VCaP (cell line): Measurements from ENCODE around the gene PKNOX2.

Experiments used
- H3K27ac ChIP-seq: fragments of 450-650 bp; 2 replicates; pipeline ENCODE4 v1.5.1; 2017
- TF ChIP-seq, protein P1 (sequence below): fragments of 450-650 bp; conservative IDR thresholded peaks from 2 replicates; pipeline ENCODE4 v1.5.1; 2017; ENCODE audit warnings: mild to moderate bottlenecking, moderate library complexity

Gene PKNOX2

DNA sequence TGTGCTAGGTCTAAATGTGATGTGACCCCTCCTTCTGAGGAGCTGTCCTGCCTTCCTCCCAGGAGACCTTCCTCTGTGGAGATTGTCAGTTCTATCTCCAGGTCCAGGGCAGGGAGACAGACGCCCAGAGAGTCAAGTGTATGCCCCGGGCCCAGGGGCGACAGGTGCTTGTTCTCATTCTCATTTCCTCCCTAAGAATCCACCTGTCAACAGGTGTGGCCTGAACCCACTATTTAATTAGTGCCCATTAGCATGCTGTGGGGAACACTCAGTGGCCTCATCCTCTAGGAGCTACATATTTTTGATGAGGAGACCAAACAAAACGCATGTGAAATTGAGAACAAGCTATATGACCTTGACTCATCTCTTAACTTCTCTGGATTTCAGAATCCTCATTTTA is 9.5 kb downstream of the PKNOX2 start:
- H3K27ac ChIP-seq, result no peak overlapping the region
- TF ChIP-seq, protein P1, sequence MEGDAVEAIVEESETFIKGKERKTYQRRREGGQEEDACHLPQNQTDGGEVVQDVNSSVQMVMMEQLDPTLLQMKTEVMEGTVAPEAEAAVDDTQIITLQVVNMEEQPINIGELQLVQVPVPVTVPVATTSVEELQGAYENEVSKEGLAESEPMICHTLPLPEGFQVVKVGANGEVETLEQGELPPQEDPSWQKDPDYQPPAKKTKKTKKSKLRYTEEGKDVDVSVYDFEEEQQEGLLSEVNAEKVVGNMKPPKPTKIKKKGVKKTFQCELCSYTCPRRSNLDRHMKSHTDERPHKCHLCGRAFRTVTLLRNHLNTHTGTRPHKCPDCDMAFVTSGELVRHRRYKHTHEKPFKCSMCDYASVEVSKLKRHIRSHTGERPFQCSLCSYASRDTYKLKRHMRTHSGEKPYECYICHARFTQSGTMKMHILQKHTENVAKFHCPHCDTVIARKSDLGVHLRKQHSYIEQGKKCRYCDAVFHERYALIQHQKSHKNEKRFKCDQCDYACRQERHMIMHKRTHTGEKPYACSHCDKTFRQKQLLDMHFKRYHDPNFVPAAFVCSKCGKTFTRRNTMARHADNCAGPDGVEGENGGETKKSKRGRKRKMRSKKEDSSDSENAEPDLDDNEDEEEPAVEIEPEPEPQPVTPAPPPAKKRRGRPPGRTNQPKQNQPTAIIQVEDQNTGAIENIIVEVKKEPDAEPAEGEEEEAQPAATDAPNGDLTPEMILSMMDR, result no peak

DNA sequence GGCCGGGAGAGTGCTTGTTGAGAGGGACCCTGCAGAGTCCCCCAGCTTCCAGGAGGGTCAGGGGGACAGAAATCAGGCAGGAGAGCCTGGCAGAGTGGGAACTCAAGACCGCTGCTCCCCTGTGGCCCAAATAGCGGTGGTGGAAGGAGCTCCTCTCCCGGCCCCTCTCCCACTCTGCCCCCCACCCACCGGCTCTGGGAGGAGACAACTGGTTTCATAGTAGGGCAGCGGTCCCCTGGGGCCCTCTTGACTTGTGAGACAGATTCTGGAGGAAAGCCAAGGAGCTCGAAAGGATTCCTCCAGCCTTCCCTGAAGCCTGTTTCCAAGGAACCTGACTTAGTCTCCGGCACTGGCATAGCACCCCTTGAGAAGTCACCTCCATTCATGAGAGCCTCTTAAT is 10.1 kb downstream of the PKNOX2 start:
- no peak overlapping the region for H3K27ac ChIP-seq
- TF ChIP-seq, protein P1, result no peak

DNA sequence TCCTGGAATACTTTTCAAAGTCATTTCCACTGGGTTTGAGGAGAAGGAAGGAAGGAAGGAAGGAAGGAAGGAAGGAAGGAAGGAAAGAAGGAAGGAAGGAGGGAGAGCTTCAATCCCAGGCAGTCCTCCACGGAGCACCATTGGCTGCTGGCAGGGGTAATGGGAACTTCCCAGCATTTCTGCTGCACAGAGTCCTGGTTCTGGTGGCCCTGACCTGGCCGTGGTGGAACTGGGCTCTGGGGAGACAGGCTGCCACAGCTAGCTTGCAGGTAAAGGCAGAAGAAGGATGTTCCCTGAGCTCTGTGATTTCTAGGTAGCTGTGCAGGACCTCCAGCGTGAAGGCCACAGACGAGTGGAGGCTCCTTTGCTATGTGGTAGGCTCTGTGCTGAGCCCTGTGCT is 10.6 kb downstream of the PKNOX2 start:
- TF ChIP-seq, protein P1, result no peak
- no peak overlapping the region for H3K27ac ChIP-seq

DNA sequence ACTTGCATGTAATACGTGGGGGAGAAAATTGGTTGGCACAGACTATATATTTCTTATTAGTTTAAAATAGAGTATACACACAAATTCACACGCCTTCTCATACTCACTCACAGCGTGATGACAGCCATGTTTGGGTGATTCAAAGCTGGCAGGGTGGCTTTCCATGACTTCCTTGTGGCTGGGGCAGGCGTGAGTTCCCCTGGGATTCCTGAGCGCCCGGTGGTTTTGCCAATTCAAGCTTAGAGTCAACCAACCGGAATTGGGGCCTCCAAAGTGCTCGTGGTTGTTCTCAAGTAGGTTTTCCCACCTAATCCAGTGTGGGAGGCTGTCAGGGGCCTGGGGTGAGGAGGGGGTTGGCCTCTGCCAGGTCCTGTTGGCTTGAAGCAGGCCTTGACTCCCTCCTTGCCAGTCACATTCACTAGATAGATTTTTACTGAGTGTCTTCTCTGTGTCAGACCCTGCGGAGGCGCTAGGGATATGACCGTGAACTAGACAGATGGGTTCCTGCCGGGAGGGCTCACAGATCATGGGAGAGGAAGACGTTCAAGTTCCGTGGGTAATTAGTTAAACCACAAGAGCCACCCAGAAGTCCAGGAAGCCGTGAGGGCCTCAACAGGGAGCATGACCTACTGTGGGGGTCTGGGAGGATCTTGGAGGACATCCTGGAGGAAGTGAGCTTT is 11.5 kb downstream of the PKNOX2 start:
- no peak overlapping the region for H3K27ac ChIP-seq
- TF ChIP-seq, protein P1, result no peak

DNA sequence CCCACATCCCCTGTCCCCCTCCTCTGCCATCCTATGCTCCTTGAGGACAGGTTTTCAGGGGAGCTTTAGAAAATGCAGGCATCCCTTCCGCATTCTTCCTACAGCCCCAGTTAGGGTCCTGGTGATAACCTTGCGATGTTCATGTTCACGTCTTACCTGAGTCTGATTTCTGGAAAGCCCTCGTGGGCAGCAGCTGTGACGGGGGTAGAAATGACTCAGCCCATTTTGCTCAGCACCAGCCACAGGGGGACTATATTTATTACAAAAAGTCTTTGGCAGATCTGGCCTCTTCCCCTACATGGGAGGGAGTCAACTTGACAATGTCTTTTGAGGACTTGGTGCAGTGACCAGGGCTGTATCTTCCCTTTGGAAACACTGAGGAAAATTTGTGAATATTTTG is 12.3 kb downstream of the PKNOX2 start:
- H3K27ac ChIP-seq, result no peak overlapping the region
- TF ChIP-seq, protein P1, result no peak

DNA sequence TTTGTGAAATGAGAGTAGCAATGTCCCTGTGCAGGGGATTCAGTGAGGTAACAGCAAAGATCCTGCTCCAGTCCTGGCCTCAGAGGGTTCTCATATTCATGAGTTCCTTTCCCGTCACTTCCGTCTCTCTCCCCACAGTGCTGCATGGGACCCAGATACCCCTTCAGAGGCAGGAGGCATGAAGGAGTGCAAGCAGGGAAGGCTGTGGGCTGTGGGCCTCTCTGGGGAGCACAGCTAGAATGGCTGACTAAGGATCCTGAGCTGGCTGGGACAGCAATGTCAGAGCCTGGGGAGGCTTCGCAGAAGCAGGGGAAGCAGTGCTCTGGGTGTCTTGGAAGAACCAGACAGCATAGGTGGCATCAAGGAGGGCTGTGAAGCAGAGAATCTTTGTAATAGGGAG is 13.0 kb downstream of the PKNOX2 start:
- H3K27ac ChIP-seq, result no peak overlapping the region
- TF ChIP-seq, protein P1, result no peak

DNA sequence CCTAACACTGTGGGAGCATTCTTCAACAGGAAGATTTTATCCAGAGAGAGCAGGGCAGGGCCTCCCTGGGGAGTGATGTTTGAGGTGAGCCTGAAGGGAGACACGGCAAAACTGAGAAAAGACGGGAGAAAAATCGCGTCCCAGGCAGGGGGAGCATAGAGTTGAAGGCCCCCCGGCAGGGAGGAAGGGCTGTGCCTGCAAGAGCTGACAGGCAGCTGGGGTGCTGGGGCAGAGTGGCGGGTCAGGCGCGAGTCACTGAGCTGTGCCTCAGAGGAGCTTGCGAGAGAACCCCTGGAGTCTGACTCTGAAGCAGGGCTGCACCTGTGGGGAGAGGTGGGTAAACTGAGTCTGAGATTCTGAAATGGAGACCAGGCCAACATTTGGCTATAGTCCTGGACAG is 14.8 kb downstream of the PKNOX2 start:
- TF ChIP-seq, protein P1, result no peak
- no peak overlapping the region for H3K27ac ChIP-seq
